SH-SY5Y (cell line): ENCODE measurements around the gene PLA2G2D.

ENCODE experiments used
- GATA2 ChIP-seq: IDR thresholded peaks from 2 replicates; pipeline ENCODE4 v1.6.1; 2011; ENCODE audit warnings: mild to moderate bottlenecking, low read depth, low read length
- GATA3 ChIP-seq: IDR thresholded peaks from 2 replicates; pipeline ENCODE4 v1.6.1; 2011; ENCODE audit warnings: low read depth, mild to moderate bottlenecking, low read length, moderate library complexity

DNA sequence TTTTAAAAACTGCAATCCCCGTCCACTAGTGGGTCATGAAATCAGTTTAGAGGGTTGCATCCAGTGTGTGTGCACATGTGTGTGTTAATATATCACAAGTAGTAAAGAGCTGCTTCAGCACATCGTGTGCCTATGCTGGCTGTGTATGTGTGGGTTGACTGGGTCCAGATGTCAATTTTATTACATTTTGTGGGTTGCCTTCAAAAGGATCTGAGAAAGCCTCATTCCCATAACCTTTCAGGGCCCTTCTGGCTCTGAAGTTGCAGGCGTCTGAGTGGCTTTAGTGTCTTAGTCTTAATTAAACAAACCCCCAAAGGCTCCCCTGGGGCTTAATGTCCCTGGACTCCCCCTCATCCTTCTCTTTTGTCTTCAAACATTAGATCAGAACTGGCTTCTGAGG, 19.8 kb downstream of the PLA2G2D start:
- TF ChIP-seq GATA2: no peak
- TF ChIP-seq GATA3: no peak
